IMR-90 (cell line): ENCODE data around the gene AMZ1. TPM values are rescaled to one million over a fixed set of nuclear protein-coding genes. Genes with fewer than 3 reads are reported as not detected.

Experiments
- ATAC-seq: fragments of 200-7000 bp; cut with Tn5 transposase; 2 replicates; pipeline ENCODE4 v1.9.1; 2020; ENCODE audit warnings: low read depth, mild to moderate bottlenecking, moderate library complexity
- BruUV-seq: library from RNA; stranded (reverse); fragments of 400-500 nt; replicated peaks from 2 replicates; lab custom pipeline; 2021; lab: Mats Ljungman, UMichigan
- CTCF ChIA-PET: fragments of 300-600 bp; formaldehyde crosslinking; extraction: SDS; loops from one replicate; lab custom pipeline; 2021; ENCODE audit warnings: antibody characterized with exemption; lab: Yijun Ruan, JAX
- POLR2A ChIA-PET: fragments of 300-600 bp; sonication (Branson Sonifier 250); formaldehyde crosslinking; loops from one replicate; lab custom pipeline; 2022; ENCODE audit warnings: antibody characterized with exemption; ENCODE audit not compliant: unreplicated experiment; lab: Charles Lee
- DNase-seq: peaks from one replicate; pipeline ENCODE4 v3.0.0; 2013
- H2AFZ ChIP-seq: replicated peaks from 2 replicates; pipeline ENCODE3; 2013; ENCODE audit warnings: low read length, mild to moderate bottlenecking; ENCODE audit not compliant: poor library complexity
- H2AK5ac ChIP-seq: 2 replicates; pipeline ENCODE4 v1.6.1; 2013; ENCODE audit warnings: low read depth, low read length, inconsistent platforms
- H2AK9ac ChIP-seq: replicated peaks from 2 replicates; pipeline ENCODE3; 2013; ENCODE audit warnings: mild to moderate bottlenecking, low read depth, low read length, moderate library complexity; ENCODE audit not compliant: poor library complexity
- H2BK120ac ChIP-seq: 2 replicates; pipeline ENCODE4 v1.6.1; 2013; ENCODE audit warnings: low read depth, low read length, inconsistent platforms
- H2BK15ac ChIP-seq: 3 replicates; pipeline ENCODE4 v1.6.1; 2013; ENCODE audit warnings: low read depth, low read length, inconsistent platforms
- H2BK20ac ChIP-seq: 2 replicates; pipeline ENCODE4 v1.6.1; 2013; ENCODE audit warnings: low read depth, mild to moderate bottlenecking, inconsistent platforms, low read length, moderate library complexity
- H2BK5ac ChIP-seq: 2 replicates; pipeline ENCODE4 v1.6.1; 2013; ENCODE audit warnings: mild to moderate bottlenecking, low read depth, low read length, inconsistent platforms; ENCODE audit not compliant: poor library complexity, severe bottlenecking
- H3K14ac ChIP-seq: replicated peaks from 2 replicates; pipeline ENCODE4 v1.6.1; 2013; ENCODE audit warnings: low read depth, low read length, inconsistent platforms
- H3K18ac ChIP-seq: 2 replicates; pipeline ENCODE4 v1.6.1; 2013; ENCODE audit warnings: low read depth, low read length, control low read depth
- H3K23ac ChIP-seq: 2 replicates; pipeline ENCODE4 v1.6.1; 2013; ENCODE audit warnings: low read depth, low read length, inconsistent platforms
- H3K27ac ChIP-seq: 2 replicates; pipeline ENCODE4 v1.5.1; 2013; ENCODE audit warnings: mild to moderate bottlenecking, control low read depth, low read length; ENCODE audit not compliant: insufficient read depth
- H3K27me3 ChIP-seq: 2 replicates; pipeline ENCODE4 v1.6.1; 2013; ENCODE audit warnings: low read length; ENCODE audit not compliant: control insufficient read depth, insufficient read depth
- H3K36me3 ChIP-seq: 2 replicates; pipeline ENCODE4 v1.6.1; 2013; ENCODE audit warnings: low read length, mixed read lengths; ENCODE audit not compliant: control insufficient read depth, insufficient read depth
- H3K4ac ChIP-seq: 2 replicates; pipeline ENCODE4 v1.6.1; 2013; ENCODE audit warnings: low read depth, low read length, inconsistent platforms
- H3K4me1 ChIP-seq: 2 replicates; pipeline ENCODE4 v1.6.1; 2013; ENCODE audit warnings: low read length, mixed read lengths; ENCODE audit not compliant: control insufficient read depth, insufficient read depth
- H3K4me2 ChIP-seq: 2 replicates; pipeline ENCODE4 v1.6.1; 2013; ENCODE audit warnings: low read depth, mild to moderate bottlenecking, control low read depth, low read length, moderate library complexity
- H3K4me3 ChIP-seq: 2 replicates; pipeline ENCODE4 v1.5.1; 2013; ENCODE audit warnings: low read depth, mild to moderate bottlenecking, control low read depth, low read length, moderate library complexity; ENCODE audit not compliant: insufficient read depth
- H3K56ac ChIP-seq: 2 replicates; pipeline ENCODE4 v1.6.1; 2013; ENCODE audit warnings: low read length, inconsistent platforms; ENCODE audit not compliant: insufficient read depth; ENCODE audit errors: extremely low read depth
- H3K79me1 ChIP-seq, 2 experiments: 2 replicates each; pipeline ENCODE4 v1.6.1; 2013; ENCODE audit warnings: low read length in 2 of 2, inconsistent platforms in 1 of 2, low read depth in 1 of 2
- H3K9ac ChIP-seq: 2 replicates; pipeline ENCODE4 v1.6.1; 2013; ENCODE audit warnings: low read depth, low read length, control low read depth
- H3K9me1 ChIP-seq: 2 replicates; pipeline ENCODE4 v1.6.1; 2013; ENCODE audit warnings: low read length, inconsistent platforms; ENCODE audit not compliant: insufficient read depth
- H3K9me3 ChIP-seq: 2 replicates; pipeline ENCODE4 v1.6.1; 2013; ENCODE audit warnings: low read length; ENCODE audit not compliant: control insufficient read depth, insufficient read depth
- H4K20me1 ChIP-seq: 2 replicates; pipeline ENCODE4 v1.6.1; 2013; ENCODE audit warnings: low read length, inconsistent platforms; ENCODE audit not compliant: insufficient read depth
- H4K5ac ChIP-seq: 2 replicates; pipeline ENCODE4 v1.6.1; 2013; ENCODE audit warnings: mild to moderate bottlenecking, low read depth, low read length, control low read depth
- H4K8ac ChIP-seq, 2 experiments: 2 replicates each; pipeline ENCODE4 v1.6.1; 2013; ENCODE audit warnings: low read depth in 2 of 2, low read length in 2 of 2, control low read depth in 1 of 2, inconsistent platforms in 1 of 2
- H4K91ac ChIP-seq: 2 replicates; pipeline ENCODE4 v1.6.1; 2013; ENCODE audit warnings: low read depth, low read length, inconsistent platforms; ENCODE audit not compliant: insufficient read depth
- MXI1 ChIP-seq: IDR thresholded peaks from 2 replicates; pipeline ENCODE4 v1.6.1; 2012; ENCODE audit warnings: low read depth, mild to moderate bottlenecking, low read length, moderate library complexity, borderline replicate concordance
- WGBS, 2 experiments: methylation state at CpG; one replicate each; pipeline versions ENCODE4 v1.1.5 to v1.1.7; 2013; ENCODE audit warnings: missing lambda C conversion rate in 2 of 2; ENCODE audit not compliant: insufficient read length in 1 of 2; ENCODE audit errors: extremely low coverage in 2 of 2; 5-methylcytosine and 5-hydroxymethylcytosine counted together
- dilution Hi-C: fragments of 300-500 bp; cut with HindIII; formaldehyde crosslinking; loops from one replicate; pipeline ENCODE4 v1.14.3; 2018; ENCODE audit warnings: low sequenced_read_pairs; ENCODE audit not compliant: unreplicated experiment
- in situ Hi-C: fragments of 300-500 bp; cut with MboI; formaldehyde crosslinking; loops from 3 replicates; pipeline ENCODE4 v1.14.3; 2019; ENCODE audit warnings: low sequenced_read_pairs, inconsistent platforms, mixed read lengths
- intact Hi-C: fragments of 100-400 bp; cut with micrococcal nuclease; formaldehyde crosslinking; loops from 2 replicates; pipeline ENCODE4 v1.10.0; 2022
- polyA plus RNA-seq, 3 experiments: library from polyadenylated mRNA; depleted of rRNA; stranded (reverse); fragments of >200 nt; gene quantifications; 2 replicates each; pipeline ENCODE4 v1.2.3, GENCODE V29; 2012; ENCODE audit warnings: low replicate concordance in 1 of 3
- total RNA-seq: library from RNA; depleted of rRNA; stranded (reverse); fragments of >200 nt; gene quantifications from 2 replicates; pipeline ENCODE4 v1.2.3, GENCODE V29; 2012

AMZ1 gene
- total and polyA plus RNA-seq, 2 of the 4 experiments (the other 2 are of a cell fraction), result 0.54 to 1.6 TPM

DNA sequence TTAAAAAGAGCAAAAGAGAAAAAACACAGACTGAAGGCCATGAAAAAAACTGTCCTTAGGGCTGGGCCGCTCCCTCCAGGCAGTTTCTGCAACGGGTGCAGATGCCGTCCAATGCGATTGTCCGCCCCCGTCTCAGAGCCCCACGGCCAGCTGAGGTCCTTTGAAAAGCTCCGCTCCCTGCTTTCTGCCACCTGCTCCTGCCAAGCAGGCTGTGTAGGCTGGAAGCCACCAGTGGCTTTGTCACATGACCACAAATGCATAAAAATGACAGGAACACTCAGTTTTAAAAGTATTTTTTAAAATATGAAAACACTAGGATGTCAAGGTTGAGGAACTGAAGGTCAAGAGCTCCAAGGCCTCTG is 71.7 kb downstream of the AMZ1 start:
- Histone ChIP-seq H3K4me1 (peaks cover 47% of the 10 kb centered on the region), H2BK15ac (peak overlapping the region; percentile 34; the same call in 1 of the 3 replicates), H4K8ac (no peak overlapping the region), H3K56ac (no peak overlapping the region), H3K9ac (no peak overlapping the region), H4K5ac (no peak overlapping the region), H3K36me3 (peaks cover 6% of the 10 kb centered on the region), H3K14ac (peak overlapping the region; percentile 67; the same call in 1 of the 2 replicates), H2AK9ac (no peak overlapping the region), H2BK20ac (0 out of 2 replicates have a peak overlapping the region, but pooled peaks have one; percentile 42), H4K91ac (peak overlapping the region; percentile 81; the same call in 1 of the 2 replicates), H2BK120ac (peak overlapping the region; percentile 61; the same call in 1 of the 2 replicates), H2AFZ (no peak overlapping the region), H3K27me3 (no peaks in the 10 kb centered on the region), H3K9me3 (no peaks in the 10 kb centered on the region), H3K23ac (peak overlapping the region; percentile 86; the same call in 1 of the 2 replicates), H3K4me2 (no peak overlapping the region), H3K4ac (peak overlapping the region; percentile 96), H3K27ac (peak overlapping the region; percentile 13; the same call in 1 of the 2 replicates), H3K18ac (no peak overlapping the region), H2BK5ac (peak overlapping the region; percentile 53), H2AK5ac (peak overlapping the region; percentile 98; the same call in 1 of the 2 replicates), H3K79me1 (peaks cover 51 to 75% of the 10 kb centered on the region in 2 experiments), H4K20me1 (peaks cover 11% of the 10 kb centered on the region), H3K9me1 (peaks cover 33% of the 10 kb centered on the region), H3K4me3 (no peak overlapping the region)
- POLR2A ChIA-PET, result no interaction called here
- WGBS, 2 experiments, result 100% methylated on average over 3 of the region's 8 CpGs; no CpG with 5 or more reads in 1 of the 2 experiments
- DNase-seq (no peak), ATAC-seq (no peak)
- dilution Hi-C loops (no loop called here), intact Hi-C loops (loop anchor here (5.0 kb wide), 2 partner anchors 38 to 83 kb away; partner anchors contain the start of gene GNA12), in situ Hi-C loops (no loop called here)
- CTCF ChIA-PET, result interaction anchor here (0.6 to 1.4 kb wide), 3 partner anchors 10 to 45 kb away, joined by 3 to 5 read pairs (median 3); no protein-coding TSS in a partner anchor
- no peak for TF ChIP-seq MXI1
- BruUV-seq, result no TSS peak
